Measurements from ENCODE around the gene TTLL8. TPM values are rescaled to one million over a fixed set of nuclear protein-coding genes. Genes with fewer than 3 reads are reported as not detected.
"Not testable (repeated sequence)": the region's sequence is repeated elsewhere in the genome, so short reads cannot be mapped to it uniquely, and the experiment has no call there.

TTLL8 gene
- total and polyA plus RNA-seq, 2 of the 8 experiments (the other 6 are each of a cell fraction or from before 2014, with no cell fraction given) = not detected

DNA sequence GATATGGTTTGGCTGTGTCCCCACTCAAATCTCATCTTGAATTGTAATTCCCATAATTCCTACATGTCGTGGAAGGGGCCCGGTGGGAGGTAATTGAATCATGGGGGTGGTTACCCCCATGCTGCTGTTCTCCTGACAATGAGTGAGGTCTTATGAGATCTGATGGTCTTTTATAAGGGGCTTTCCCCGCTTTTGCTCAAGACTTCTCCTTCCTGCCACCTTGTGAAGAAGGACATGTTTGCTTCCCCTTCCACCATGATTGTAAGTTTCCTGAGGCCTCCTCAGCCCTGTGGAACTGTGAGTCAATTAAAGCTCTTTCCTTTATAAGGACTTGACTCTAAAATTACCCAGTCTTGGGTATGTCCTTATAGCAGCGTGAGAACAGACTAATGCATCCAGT, 28.9 kb upstream of the TTLL8 start:
- H3K79me1 ChIP-seq (ENCODE audit: low read depth, low read length); H3K4ac ChIP-seq (replicated peaks; ENCODE audit: insufficient read length, low read depth, low read length); CTCF ChIA-PET (ENCODE audit: partially characterized antibody); H3K9ac ChIP-seq (replicated peaks in 1 of 4; ENCODE audit: extremely low read depth in 1 of 4, low read depth in 3 of 4, low read length in 3 of 4); H4K5ac ChIP-seq (ENCODE audit: insufficient read length, low read depth, low read length); H2AFZ ChIP-seq (ENCODE audit: low read length); H3K4me2 ChIP-seq (ENCODE audit: insufficient read depth in 1 of 2, low read depth in 2 of 2, low read length in 2 of 2); H4K8ac ChIP-seq (ENCODE audit: extremely low read depth, insufficient read depth, low read length); H3K18ac ChIP-seq (ENCODE audit: extremely low read depth, low read length); H3K56ac ChIP-seq (replicated peaks; ENCODE audit: insufficient read length, low read depth, low read length); H3K14ac ChIP-seq (ENCODE audit: insufficient read length); H3K36me3 ChIP-seq (ENCODE audit: control insufficient read depth in 2 of 4, insufficient read depth in 4 of 4, low read length in 3 of 4); DNase-seq (ENCODE audit: low read depth in 1 of 2, low spot score in 2 of 2); H3K79me2 ChIP-seq (ENCODE audit: control insufficient read depth in 1 of 2, insufficient read depth in 2 of 2, low read length in 2 of 2); H3K23me2 ChIP-seq (ENCODE audit: low read depth, low read length); H3K27ac ChIP-seq (ENCODE audit: low read depth, low read length); POLR2A ChIA-PET (ENCODE audit: partially characterized antibody); H2BK15ac ChIP-seq (ENCODE audit: low read length); H2BK5ac ChIP-seq (ENCODE audit: low read depth, low read length); H2AK5ac ChIP-seq (ENCODE audit: low read depth, low read length); H3K23ac ChIP-seq (ENCODE audit: insufficient read length); H2BK120ac ChIP-seq (replicated peaks; ENCODE audit: low read depth, low read length); H3K9me3 ChIP-seq (ENCODE audit: insufficient read depth in 2 of 2, low read depth in 1 of 2, low read length in 1 of 2); H2BK20ac ChIP-seq (ENCODE audit: low read length); FAIRE-seq; H3K4me3 ChIP-seq (ENCODE audit: extremely low read depth in 1 of 4, insufficient read depth in 2 of 4, low read depth in 3 of 4, low read length in 4 of 4); H4K91ac ChIP-seq (replicated peaks; ENCODE audit: insufficient read length, low read length); H2BK12ac ChIP-seq (ENCODE audit: low read depth, low read length); H3K27me3 ChIP-seq (replicated peaks in 1 of 4; ENCODE audit: control insufficient read depth in 3 of 4, extremely low read depth in 1 of 4, insufficient read depth in 3 of 4, low read length in 3 of 4); H4K20me1 ChIP-seq (replicated peaks in 1 of 2; ENCODE audit: control insufficient read depth in 1 of 2, insufficient read depth in 2 of 2, low read length in 2 of 2): not testable (repeated sequence)
- H3K4me1 ChIP-seq (replicated peaks in 1 of 4; ENCODE audit: control insufficient read depth in 3 of 4, insufficient read depth in 4 of 4, low read length in 3 of 4) = peaks cover 0 to 14% (median 7%) of the 10 kb centered on the region in 4 experiments; a peak in 5 of 7 replicates
- 86% methylated on average over 4 of the region's 4 CpGs; no CpG with 5 or more reads in 1 of the 2 experiments for WGBS, 2 experiments (ENCODE audit: extremely low coverage in 1 of 2, insufficient coverage in 1 of 2, insufficient read length in 1 of 2, insufficient replicate concordance in 2 of 2, low coverage in 1 of 2, low lambda C conversion rate in 2 of 2, missing lambda C conversion rate in 1 of 2)

Data from H1 (cell line).